HepG2 (cell line): Measurements from ENCODE around the gene COL27A1. TPM values are rescaled to one million over a fixed set of nuclear protein-coding genes. Genes with fewer than 3 reads are reported as not detected.

Experiments
- AGO2 ChIP-seq: fragments of 200-400 bp; formaldehyde crosslinking; optimal IDR thresholded peaks from 2 replicates; pipeline ENCODE3; 2017; ENCODE audit warnings: mild to moderate bottlenecking, low read depth, low read length, moderate library complexity
- CBFB ChIP-seq: sonication (generic); formaldehyde crosslinking; IDR thresholded peaks from 2 replicates; pipeline ENCODE4 v1.4.0; 2020; ENCODE audit warnings: missing genetic modification reagents
- CTCF ChIP-seq: sonication (generic); formaldehyde crosslinking; IDR thresholded peaks from 2 replicates; pipeline ENCODE4 v1.5.0; 2020; ENCODE audit warnings: mild to moderate bottlenecking, missing genetic modification reagents, moderate library complexity
- HMGXB4 ChIP-seq, 2 experiments: sonication (generic) in 1 of 2; formaldehyde crosslinking in 1 of 2; IDR thresholded peaks; 2 replicates each; pipeline versions ENCODE4 v1.4.0 to v1.6.1; 2018 to 2020; ENCODE audit warnings: missing genetic modification reagents in 2 of 2, borderline replicate concordance in 1 of 2, low read depth in 1 of 2, mild to moderate bottlenecking in 1 of 2, missing biosample characterization in 1 of 2
- ISL2 ChIP-seq: sonication (generic); formaldehyde crosslinking; IDR thresholded peaks from 2 replicates; pipeline ENCODE4 v1.5.0; 2020; ENCODE audit warnings: missing genetic modification reagents
- KLF16 ChIP-seq, 2 experiments: sonication (generic) in 1 of 2; formaldehyde crosslinking in 1 of 2; IDR thresholded peaks; 2 replicates each; pipeline versions ENCODE4 v1.6.1 to v1.8.0; 2016 to 2023; ENCODE audit warnings: missing genetic modification reagents in 2 of 2, missing compliant biosample characterization in 1 of 2
- MEIS2 ChIP-seq: sonication (generic); formaldehyde crosslinking; IDR thresholded peaks from 2 replicates; pipeline ENCODE4 v1.9.0; 2021; ENCODE audit warnings: mild to moderate bottlenecking, missing genetic modification reagents
- PAF1 ChIP-seq: IDR thresholded peaks from 2 replicates; pipeline ENCODE4 v1.6.1; 2016; ENCODE audit warnings: missing genetic modification reagents, missing compliant biosample characterization
- SP140L ChIP-seq: sonication (generic); formaldehyde crosslinking; IDR thresholded peaks from 2 replicates; pipeline ENCODE4 v1.4.0; 2020; ENCODE audit warnings: missing genetic modification reagents, borderline replicate concordance
- TFAP4 ChIP-seq: sonication (generic); IDR thresholded peaks from 2 replicates; pipeline ENCODE4 v1.6.1; 2016; ENCODE audit warnings: low read depth, borderline replicate concordance
- TMF1 ChIP-seq: sonication (generic); formaldehyde crosslinking; IDR thresholded peaks from 2 replicates; pipeline ENCODE4 v1.8.1; 2022; ENCODE audit warnings: low read depth, missing genetic modification reagents
- TSC22D2 ChIP-seq: sonication (generic); formaldehyde crosslinking; IDR thresholded peaks from 2 replicates; pipeline ENCODE4 v1.5.1; 2020; ENCODE audit warnings: missing genetic modification reagents, mild to moderate bottlenecking, borderline replicate concordance
- ZBTB26 ChIP-seq: IDR thresholded peaks from 2 replicates; pipeline ENCODE4 v1.6.1; 2016; ENCODE audit warnings: missing compliant biosample characterization, missing genetic modification reagents, borderline replicate concordance
- ZFP1 ChIP-seq: IDR thresholded peaks from 2 replicates; pipeline ENCODE4 v1.6.1; 2016
- ZMYM3 ChIP-seq: sonication (generic); formaldehyde crosslinking; IDR thresholded peaks from 2 replicates; pipeline ENCODE4 v1.5.1; 2020; ENCODE audit warnings: mild to moderate bottlenecking, missing genetic modification reagents
- ZNF33A ChIP-seq: sonication (generic); formaldehyde crosslinking; IDR thresholded peaks from 2 replicates; pipeline ENCODE4 v1.5.1; 2020; ENCODE audit warnings: missing genetic modification reagents, mild to moderate bottlenecking, moderate library complexity, borderline replicate concordance
- ZNF547 ChIP-seq: sonication (generic); formaldehyde crosslinking; IDR thresholded peaks from 2 replicates; pipeline ENCODE4 v1.5.1; 2020; ENCODE audit warnings: mild to moderate bottlenecking, missing genetic modification reagents
- ZNF749 ChIP-seq: sonication (generic); formaldehyde crosslinking; IDR thresholded peaks from 2 replicates; pipeline ENCODE4 v1.8.0; 2022; ENCODE audit warnings: mild to moderate bottlenecking, missing genetic modification reagents, moderate library complexity, borderline replicate concordance
- ZNF775 ChIP-seq: sonication (generic); formaldehyde crosslinking; IDR thresholded peaks from 2 replicates; pipeline ENCODE4 v1.4.0; 2020; ENCODE audit warnings: missing genetic modification reagents, mild to moderate bottlenecking, moderate library complexity, borderline replicate concordance
- ZNF792 ChIP-seq: IDR thresholded peaks from 2 replicates; pipeline ENCODE4 v1.6.1; 2016
- ZSCAN12 ChIP-seq: sonication (generic); formaldehyde crosslinking; IDR thresholded peaks from 2 replicates; pipeline ENCODE4 v1.9.0; 2021; ENCODE audit warnings: mild to moderate bottlenecking, missing genetic modification reagents
- ZSCAN20 ChIP-seq: sonication (generic); formaldehyde crosslinking; IDR thresholded peaks from 2 replicates; pipeline ENCODE4 v1.4.0; 2020; ENCODE audit warnings: missing genetic modification reagents, mild to moderate bottlenecking, borderline replicate concordance
- polyA plus RNA-seq, 8 experiments: library from polyadenylated mRNA; depleted of rRNA in 3 of 8; stranded (reverse) in 7 of 8; unstranded in 1 of 8; fragments of >200 nt; fragmentation: Illumina TruSeq in 4 of 8; extraction: Trizol in 4 of 8; gene quantifications; 2 replicates each; pipeline versions ENCODE4 v1.2.1 to v1.2.3, GENCODE V29; 2011 to 2016; ENCODE audit warnings: low read depth in 4 of 8, missing spikeins in 1 of 8, mixed read lengths in 1 of 8; ENCODE audit not compliant: insufficient read depth in 1 of 8
- total RNA-seq, 5 experiments: library from RNA; depleted of rRNA; stranded (reverse); fragments of >200 nt; fragmentation: Illumina TruSeq; extraction: Trizol; gene quantifications; 2 replicates each; pipeline ENCODE4 v1.2.3, GENCODE V29; 2016; ENCODE audit warnings: low read depth in 1 of 5

Gene COL27A1
- total and polyA plus RNA-seq, 2 of the 13 experiments (the other 11 are each of a cell fraction or from before 2014, with no cell fraction given): 71.3 to 89.1 TPM

- no peak for TF ChIP-seq ZNF33A (CRISPR knock-in tag)
- TF ChIP-seq KLF16 (CRISPR knock-in tag; IDR thresholded peaks at IDR 0.05): peak in 1 of 2 experiments; percentile 41; a peak in 1 of 4 replicates
- TF ChIP-seq TMF1 (CRISPR knock-in tag): peak; percentile 31; the same call in 1 of the 2 replicates
- TF ChIP-seq TSC22D2 (CRISPR knock-in tag): peak; percentile 87; the same call in 1 of the 2 replicates
- TF ChIP-seq ZNF775: no peak
- TF ChIP-seq ZNF749 (CRISPR knock-in tag): no peak
- TF ChIP-seq ZFP1 (CRISPR knock-in tag): 0 out of 2 replicates have a peak, but pooled peaks have one; percentile 40
- peak; percentile 10; the same call in 1 of the 2 replicates for TF ChIP-seq TFAP4
- peak; percentile 81; the same call in 1 of the 2 replicates for TF ChIP-seq ZSCAN20
- peak; percentile 98 for TF ChIP-seq AGO2
- no peak for TF ChIP-seq ZSCAN12 (CRISPR knock-in tag)
- TF ChIP-seq ISL2 (CRISPR knock-in tag): peak; percentile 71
- peak; percentile 48; the same call in 1 of the 2 replicates for TF ChIP-seq CBFB (CRISPR knock-in tag)
- TF ChIP-seq ZNF547 (CRISPR knock-in tag): peak; percentile 82
- TF ChIP-seq SP140L (CRISPR knock-in tag): no peak
- TF ChIP-seq ZBTB26: peak; percentile 43
- TF ChIP-seq CTCF (CRISPR knock-in tag): peak; percentile 96
- peak; percentile 78 to 87; a peak in 3 of 4 replicates for TF ChIP-seq HMGXB4 (CRISPR knock-in tag; IDR thresholded peaks at IDR 0.05; ENCODE audit: borderline replicate concordance in 1 of 2, low read depth in 1 of 2)
- 0 out of 2 replicates have a peak, but pooled peaks have one; percentile 68 for TF ChIP-seq MEIS2 (CRISPR knock-in tag)
- no peak; the same call in 1 of the 2 replicates for TF ChIP-seq ZNF792 (CRISPR knock-in tag)
- TF ChIP-seq ZMYM3: peak; percentile 62
- no peak for TF ChIP-seq PAF1 (CRISPR knock-in tag)
These were observed 1.4 kb upstream of the COL27A1 start (continued) for GRCh38 chr9:114153761-114154599.
